Tongue (tissue), 2 donors: ENCODE measurements around the gene ULK4. TPM values are rescaled to one million over a fixed set of nuclear protein-coding genes. Genes with fewer than 3 reads are reported as not detected.

Experiments used
- DNase-seq: peaks from one replicate; pipeline ENCODE4 v3.0.0-alpha.2; 2015
- total RNA-seq: library from RNA; depleted of rRNA; stranded (reverse); fragments of >200 nt; gene quantifications from one replicate; pipeline ENCODE4 v1.2.3, GENCODE V29; 2014

The ULK4 gene
- total RNA-seq, 1 donor from 2014 or later, result 22.2 TPM

DNA sequence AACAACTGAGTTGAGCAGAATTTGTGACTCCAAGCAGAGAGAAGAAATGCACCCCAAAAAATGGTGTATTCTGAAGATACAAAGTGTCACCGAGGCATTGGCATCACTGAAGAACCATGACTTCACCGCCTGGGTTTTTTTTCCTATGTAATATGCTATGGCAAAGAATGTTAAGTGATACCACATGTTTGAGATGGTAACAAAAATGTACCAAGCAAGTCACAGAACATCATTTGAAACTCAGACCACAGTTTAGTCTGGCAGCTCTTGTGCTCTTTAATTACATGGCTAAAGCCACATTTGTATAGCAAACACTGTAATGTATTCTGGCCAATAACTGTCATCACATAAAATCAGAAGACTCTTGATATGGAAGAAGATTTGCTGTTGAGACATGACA is 323.5 kb downstream of the ULK4 start:
- no peak for DNase-seq

GRCh38 chr3:41632700-41633099 is 329.2 kb downstream of the ULK4 start:
- no peak for DNase-seq

GRCh38 chr3:41630708-41631107 is 331.2 kb downstream of the ULK4 start:
- no peak for DNase-seq

DNA sequence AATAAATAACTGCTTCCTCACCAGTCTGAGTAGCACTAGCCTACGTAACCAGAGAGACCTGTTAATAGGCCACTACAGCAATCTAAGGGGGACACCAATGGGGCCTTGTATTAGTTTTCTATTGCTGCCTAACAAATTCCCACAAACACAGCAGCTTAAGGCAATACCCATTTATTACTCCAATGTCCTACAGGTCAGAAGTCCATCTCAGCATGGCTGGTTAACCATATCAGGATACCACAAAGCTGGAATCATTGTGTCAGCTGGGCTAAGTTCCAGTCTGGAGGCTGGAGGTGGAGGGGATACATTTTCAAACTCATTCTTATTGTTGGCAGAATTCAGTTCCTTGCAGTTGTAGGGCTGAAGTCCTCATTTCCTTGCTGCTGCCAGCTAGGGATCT is 331.9 kb downstream of the ULK4 start:
- no peak for DNase-seq

DNA sequence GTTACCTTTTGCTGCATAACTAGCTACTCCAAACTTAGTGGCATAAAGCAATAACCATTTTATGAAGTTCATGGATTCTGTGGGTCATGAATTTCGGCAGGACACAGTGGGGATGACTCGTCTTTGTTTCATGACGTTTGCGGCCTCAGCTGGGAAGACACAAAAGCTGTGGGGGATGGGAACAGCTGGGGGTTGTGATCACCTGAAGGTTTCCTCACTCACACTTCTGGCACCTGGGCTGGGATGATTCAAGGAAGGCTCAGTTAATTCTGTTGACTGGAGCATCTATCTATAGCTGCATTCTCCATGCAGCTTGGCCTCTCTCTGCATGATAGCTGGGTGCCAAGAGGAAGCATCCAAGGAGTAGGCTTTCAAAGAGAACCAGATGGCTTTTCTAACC is 332.8 kb downstream of the ULK4 start:
- no peak for DNase-seq

DNA sequence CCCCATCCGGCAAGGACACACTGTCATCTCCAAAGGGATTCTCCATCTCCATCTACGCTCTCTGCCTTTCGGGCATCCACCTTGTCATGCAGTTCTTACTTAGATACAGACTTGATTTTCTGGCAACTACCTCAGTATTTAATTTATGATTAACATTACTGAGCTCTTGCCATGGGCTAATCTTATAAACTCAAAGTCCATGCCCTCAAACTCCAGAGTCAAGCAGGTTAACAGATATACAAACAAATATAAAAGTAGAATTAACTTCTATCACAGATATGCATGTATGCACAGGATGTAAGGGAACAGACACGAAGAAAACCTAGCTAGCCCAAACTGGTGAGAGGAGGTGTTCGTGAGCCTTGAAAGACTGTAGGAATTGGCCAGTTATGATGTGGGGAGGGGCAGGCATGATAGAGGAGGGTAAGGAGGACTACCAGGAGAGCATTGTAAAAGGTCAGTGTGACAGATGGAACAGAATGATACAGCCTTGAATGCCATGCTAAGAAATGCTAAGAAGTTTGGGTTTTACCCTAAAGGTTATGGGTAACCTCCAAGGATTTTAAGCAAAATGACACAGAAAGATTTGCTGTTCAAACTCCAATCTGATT is 334.3 kb downstream of the ULK4 start:
- DNase-seq, result no peak

GRCh38 chr3:41612853-41613252 is 349.1 kb downstream of the ULK4 start:
- DNase-seq, result no peak

GRCh38 chr3:41611008-41611407 is 350.9 kb downstream of the ULK4 start:
- no peak for DNase-seq

GRCh38 chr3:41608347-41608746 is 353.6 kb downstream of the ULK4 start:
- no peak for DNase-seq

- DNase-seq, result no peak
These were observed 358.1 kb downstream of the ULK4 start for GRCh38 chr3:41603807-41604206.

DNA sequence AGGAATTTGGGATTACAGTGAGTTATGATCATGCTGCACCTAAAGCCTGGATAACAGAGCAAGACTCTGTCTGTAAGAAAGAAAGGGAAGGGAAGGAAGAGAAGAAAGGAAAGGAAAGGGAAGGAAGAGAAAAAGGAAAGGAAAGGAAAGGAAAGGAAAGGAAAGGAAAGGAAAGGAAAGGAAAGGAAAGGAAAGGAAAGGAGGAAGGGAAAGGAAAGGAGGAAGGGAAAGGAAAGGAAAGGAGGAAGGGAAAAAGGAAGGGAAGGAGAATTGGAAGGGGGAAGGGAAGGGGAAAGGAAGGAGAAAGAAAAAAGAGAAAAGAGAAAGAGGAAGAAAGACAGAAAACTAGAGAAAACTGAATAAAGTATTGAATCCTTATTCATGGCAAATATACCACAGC is 359.8 kb downstream of the ULK4 start:
- no peak for DNase-seq

DNA sequence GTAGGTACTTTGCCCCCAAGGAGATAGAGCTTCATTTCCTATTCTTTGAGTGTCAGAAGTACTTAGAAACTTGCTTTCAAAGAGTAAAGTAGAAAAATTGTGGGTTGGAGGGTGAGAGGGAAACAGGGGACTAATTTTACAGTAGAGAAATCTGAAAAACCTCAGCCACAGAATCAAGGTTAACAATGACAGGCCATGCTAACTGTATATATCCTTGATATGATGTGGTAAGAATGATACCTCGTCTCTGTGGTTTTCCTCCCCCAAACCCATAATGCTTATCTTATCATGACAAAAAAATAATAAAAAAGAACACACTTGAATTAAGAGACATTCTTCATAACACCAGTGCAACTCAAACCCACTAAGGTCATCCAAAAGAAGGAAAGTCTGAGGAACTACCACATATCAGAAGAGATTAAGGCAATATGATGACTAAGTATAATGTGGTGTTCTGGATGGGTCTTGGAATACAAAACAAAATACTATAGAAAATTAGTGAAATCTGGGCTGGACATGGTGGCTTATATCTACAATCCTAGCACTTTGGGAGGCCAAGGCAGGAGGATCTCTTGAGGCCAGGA is 360.4 kb downstream of the ULK4 start:
- no peak for DNase-seq

GRCh38 chr3:41600616-41601015 is 361.3 kb downstream of the ULK4 start:
- DNase-seq, result no peak

DNA sequence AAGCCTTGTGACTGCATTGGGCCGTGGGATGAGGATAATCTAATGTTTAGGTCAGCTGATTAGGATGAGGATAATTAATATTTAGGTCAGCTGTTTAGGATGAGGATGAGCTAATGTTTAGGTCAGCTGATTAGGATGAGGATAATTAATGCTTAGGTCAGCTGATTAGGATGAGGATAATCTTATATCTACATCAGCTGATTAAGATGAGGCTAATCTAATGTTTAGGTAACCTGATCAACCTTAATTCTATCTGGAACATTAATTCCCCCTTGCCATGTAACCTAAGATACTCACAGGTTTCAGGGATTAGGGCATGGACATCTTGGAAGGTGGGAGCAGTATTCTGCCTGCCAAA is 362.8 kb downstream of the ULK4 start:
- no peak for DNase-seq

- no peak for DNase-seq
These were observed 363.3 kb downstream of the ULK4 start for GRCh38 chr3:41598402-41599126.

DNA sequence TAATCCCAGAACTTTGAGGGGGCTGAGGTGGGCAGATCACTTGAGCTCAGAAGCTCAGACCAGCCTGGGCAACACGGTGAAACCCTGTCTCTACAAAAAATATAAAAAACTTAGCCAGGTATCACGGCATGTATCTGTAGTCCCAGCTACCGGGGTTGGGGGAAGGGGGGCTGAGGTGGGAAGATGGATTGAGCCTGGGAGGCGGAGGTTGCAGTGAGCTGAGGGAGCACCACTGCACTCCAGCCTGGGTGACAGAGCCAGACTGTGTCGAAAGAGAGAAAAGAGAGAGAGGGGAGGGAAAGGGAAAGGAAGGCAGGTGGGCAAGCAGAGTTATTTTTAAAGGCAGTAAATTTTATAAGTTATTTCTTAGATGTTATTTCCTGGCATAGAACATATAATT is 368.1 kb downstream of the ULK4 start:
- no peak for DNase-seq

GRCh38 chr3:41592753-41593510 is 369.0 kb downstream of the ULK4 start:
- DNase-seq, result no peak

- DNase-seq, result no peak
These were observed 378.9 kb downstream of the ULK4 start for GRCh38 chr3:41583014-41583413.

DNA sequence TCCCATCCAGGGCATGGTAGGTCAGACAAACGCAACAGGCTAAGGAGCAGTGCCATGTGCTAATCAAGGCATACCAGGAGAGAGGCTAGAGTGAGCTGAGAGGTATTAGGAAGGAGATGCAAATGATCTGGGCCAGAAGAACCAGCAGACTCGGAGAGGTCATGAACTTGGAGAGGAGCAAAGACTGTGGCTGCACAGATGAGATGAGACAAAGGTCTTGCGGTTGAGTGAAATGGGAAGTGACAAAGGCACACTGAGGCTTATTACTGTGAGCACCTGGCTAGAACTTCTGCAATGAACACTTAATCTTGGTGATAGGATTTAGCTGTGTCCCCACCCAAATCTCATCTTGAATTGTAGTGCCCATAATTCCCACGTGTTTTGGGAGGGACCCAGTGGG is 380.2 kb downstream of the ULK4 start:
- no peak for DNase-seq

- DNase-seq, result no peak
These were observed 381.5 kb downstream of the ULK4 start for GRCh38 chr3:41580274-41580959.

- no peak for DNase-seq
These were observed 382.0 kb downstream of the ULK4 start for GRCh38 chr3:41579861-41580260.

DNA sequence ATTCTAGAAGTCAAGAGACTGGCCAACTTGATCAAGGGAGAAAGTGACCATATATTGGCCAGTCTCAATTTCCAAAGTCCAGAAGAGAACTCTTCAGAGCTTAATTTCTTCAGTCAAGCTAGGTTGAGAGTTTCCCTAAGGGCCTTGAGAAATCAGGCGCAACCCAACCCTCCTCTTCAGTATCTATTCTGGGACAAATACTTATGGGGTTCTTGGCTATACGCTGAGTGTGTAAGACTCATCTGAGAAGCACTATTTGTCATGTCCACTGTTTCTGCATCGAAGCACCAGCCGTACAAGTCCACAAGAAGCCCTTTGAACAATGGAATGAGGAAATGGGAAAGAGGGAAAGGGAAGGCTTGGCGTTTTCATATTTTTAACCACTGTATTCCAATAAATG is 383.1 kb downstream of the ULK4 start:
- DNase-seq, result no peak

DNA sequence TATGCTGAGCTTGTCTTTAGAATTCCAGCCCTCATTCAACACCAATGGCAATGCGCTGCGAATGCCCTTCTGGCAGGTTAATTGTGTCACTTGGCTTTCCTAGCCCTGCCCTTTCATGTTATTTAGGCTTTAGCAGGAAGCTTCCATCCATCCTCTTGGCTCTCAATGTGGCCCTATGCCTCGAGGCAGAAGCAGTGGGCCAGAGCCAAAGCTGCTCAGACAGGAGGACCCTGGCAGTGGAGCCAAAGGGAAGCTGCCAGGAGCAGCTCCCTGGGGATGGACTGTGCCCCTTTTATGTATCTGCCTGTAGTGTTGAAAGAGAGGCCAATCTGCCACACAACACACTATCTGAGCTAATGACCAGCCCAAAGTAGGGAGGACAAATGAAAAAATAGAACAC is 386.2 kb downstream of the ULK4 start:
- peak; percentile 15 for DNase-seq
